Smooth muscle cell (in vitro differentiated cells): ENCODE measurements around the gene CCDC87. TPM values are rescaled to one million over a fixed set of nuclear protein-coding genes. Genes with fewer than 3 reads are reported as not detected.
"Not testable (repeated sequence)": the region's sequence is repeated elsewhere in the genome, so short reads cannot be mapped to it uniquely, and the experiment has no call there.

Experiments used
- DNase-seq: peaks from one replicate; lab custom pipeline; 2025; ENCODE audit not compliant: unreplicated experiment; lab: John Stamatoyannopoulos, UW
- H2AFZ ChIP-seq: fragments of 200-600 bp; sonication (generic); 2 replicates; pipeline ENCODE4 v1.6.0; 2016; ENCODE audit warnings: antibody characterized with exemption, low read depth, mild to moderate bottlenecking
- H3F3A ChIP-seq: fragments of 200-600 bp; sonication (generic); 2 replicates; pipeline ENCODE4 v1.6.0; 2017; ENCODE audit warnings: antibody characterized with exemption, low read depth
- H3K27ac ChIP-seq: fragments of 200-600 bp; sonication (generic); 2 replicates; pipeline ENCODE4 v1.5.1; 2016; ENCODE audit warnings: low read depth, mild to moderate bottlenecking
- H3K27me3 ChIP-seq: fragments of 200-600 bp; sonication (generic); 2 replicates; pipeline ENCODE4 v1.6.1; 2016; ENCODE audit warnings: low read depth, mild to moderate bottlenecking
- H3K36me3 ChIP-seq: fragments of 200-600 bp; sonication (generic); 2 replicates; pipeline ENCODE4 v1.5.1; 2016; ENCODE audit warnings: low read depth
- H3K4me1 ChIP-seq: fragments of 200-600 bp; sonication (generic); 2 replicates; pipeline ENCODE4 v1.5.1; 2016; ENCODE audit warnings: low read depth
- H3K4me2 ChIP-seq: fragments of 200-600 bp; sonication (generic); 2 replicates; pipeline ENCODE4 v1.6.0; 2016; ENCODE audit warnings: mild to moderate bottlenecking
- H3K4me3 ChIP-seq: fragments of 200-600 bp; sonication (generic); 2 replicates; pipeline ENCODE4 v1.5.1; 2016; ENCODE audit warnings: mild to moderate bottlenecking
- H3K79me2 ChIP-seq: fragments of 200-600 bp; sonication (generic); 2 replicates; pipeline ENCODE4 v1.6.0; 2016; ENCODE audit warnings: low read depth, mild to moderate bottlenecking
- H3K9ac ChIP-seq: fragments of 200-600 bp; sonication (generic); 2 replicates; pipeline ENCODE4 v1.6.0; 2016; ENCODE audit warnings: low read depth
- H3K9me3 ChIP-seq: fragments of 200-600 bp; sonication (generic); replicated peaks from 2 replicates; pipeline ENCODE4 v1.5.1; 2016; ENCODE audit warnings: low read depth
- H4K20me1 ChIP-seq: fragments of 200-600 bp; sonication (generic); 2 replicates; pipeline ENCODE4 v1.6.0; 2016; ENCODE audit warnings: low read depth
- CTCF ChIP-seq: fragments of 200-600 bp; sonication (generic); IDR thresholded peaks from 2 replicates; pipeline ENCODE4 v1.5.1; 2017; ENCODE audit warnings: borderline replicate concordance, mild to moderate bottlenecking, antibody characterized with exemption; ENCODE audit not compliant: insufficient read depth, poor library complexity, severe bottlenecking
- WGBS: methylation state at CpG from one replicate; pipeline ENCODE4 v1.1.7; 2016; ENCODE audit warnings: low lambda C conversion rate; 5-methylcytosine and 5-hydroxymethylcytosine counted together
- polyA plus RNA-seq: library from polyadenylated mRNA; unstranded; fragments of >200 nt; fragmentation: Nextera tagmentation; extraction: Ambion mirVana; gene quantifications from 2 replicates; pipeline ENCODE4 v1.2.1, GENCODE V29; 2016
- total RNA-seq: library from RNA; depleted of rRNA; stranded (reverse); fragments of >200 nt; gene quantifications from 2 replicates; pipeline ENCODE4 v1.2.3, GENCODE V29; 2014

Gene CCDC87
- total RNA-seq, result 2.5 TPM in 1 of 2 replicates, not detected in the other
- 0.56 and 0.91 TPM in 2 replicates for polyA plus RNA-seq

- H3K4me2 ChIP-seq, result peak within 1 kb of the TSS; percentile 94
- H3K4me1 ChIP-seq, result peaks cover 11% of the 10 kb centered on the region
- no peaks in the 10 kb centered on the region for H3K36me3 ChIP-seq
- 19% methylated on average over 68 of the region's 68 CpGs for WGBS
- H3K27me3 ChIP-seq, result no peaks in the 10 kb centered on the region
- TF ChIP-seq CTCF, result peak; percentile 57
- H3K9me3 ChIP-seq, result no peaks in the 10 kb centered on the region
- H3F3A ChIP-seq, result peaks cover 4% of the 10 kb centered on the region
- peak within 1 kb of the TSS; percentile 81 for H3K27ac ChIP-seq
- peak within 1 kb of the TSS; percentile 61 for H2AFZ ChIP-seq
- H3K4me3 ChIP-seq, result peak within 1 kb of the TSS; percentile 66
- H4K20me1 ChIP-seq, result peaks cover 4% of the 10 kb centered on the region
- peak within 1 kb of the TSS; percentile 88 for H3K9ac ChIP-seq
- H3K79me2 ChIP-seq, result peaks cover 33% of the 10 kb centered on the region
- peak; percentile 90 for DNase-seq
These were observed at the start of gene CCDC87, which contains the start of gene CCS for GRCh38 chr11:66592457-66593302. Gene CCDC87, minus strand, starts transcription at chr11:66593063. Its CDS starts 48 bp downstream, at chr11:66593015. Gene CCS, plus strand, starts transcription at chr11:66593185. Its CDS starts 77 bp downstream, at chr11:66593262.

GRCh38 chr11:66641834-66642233 lies 49.0 kb upstream of the CCDC87 start:
- Histone ChIP-seq H3K9ac (peak overlapping the region; percentile 57), H4K20me1 (peaks cover 94% of the 10 kb centered on the region), H3K27ac (peak overlapping the region; percentile 55), H3K27me3 (no peaks in the 10 kb centered on the region), H2AFZ (no peak overlapping the region), H3K36me3 (peaks cover 17% of the 10 kb centered on the region), H3F3A (peaks cover 21% of the 10 kb centered on the region), H3K9me3 (no peaks in the 10 kb centered on the region), H3K79me2 (peaks cover 88% of the 10 kb centered on the region), H3K4me2 (peak overlapping the region; percentile 96), H3K4me3 (peak overlapping the region; percentile 88), H3K4me1 (peaks cover 40% of the 10 kb centered on the region)
- TF ChIP-seq CTCF, result no peak
- DNase-seq, result no peak
- WGBS, result 54% methylated on average over 3 of the region's 3 CpGs

- peaks cover 40% of the 10 kb centered on the region for H3K4me1 ChIP-seq
- DNase-seq, result not testable (repeated sequence)
These were observed 47.0 kb upstream of the CCDC87 start for GRCh38 chr11:66639814-66640340.

GRCh38 chr11:66639066-66639813 lies 46.4 kb upstream of the CCDC87 start:
- peaks cover 40% of the 10 kb centered on the region for H3K4me1 ChIP-seq
- TF ChIP-seq CTCF, result no peak
- H4K20me1 ChIP-seq, result peaks cover 94% of the 10 kb centered on the region
- peak overlapping the region; percentile 94 for H3K27ac ChIP-seq
- DNase-seq, result no peak
- 11% methylated on average over 27 of the region's 27 CpGs for WGBS
- H3F3A ChIP-seq, result peaks cover 37% of the 10 kb centered on the region
- H3K4me2 ChIP-seq, result peak overlapping the region; percentile 96
- no peak overlapping the region for H2AFZ ChIP-seq
- H3K4me3 ChIP-seq, result peak overlapping the region; percentile 88
- peaks cover 88% of the 10 kb centered on the region for H3K79me2 ChIP-seq
- H3K36me3 ChIP-seq, result peaks cover 9% of the 10 kb centered on the region
- no peaks in the 10 kb centered on the region for H3K9me3 ChIP-seq
- H3K9ac ChIP-seq, result peak overlapping the region; percentile 95
- no peaks in the 10 kb centered on the region for H3K27me3 ChIP-seq

More at GRCh38 chr11:66639814-66640340, 47.0 kb upstream of the CCDC87 start:
- Histone ChIP-seq H3K4me2 (peak overlapping the region; percentile 96), H3F3A (peaks cover 33% of the 10 kb centered on the region), H3K27ac (peak overlapping the region; percentile 94), H4K20me1 (peaks cover 94% of the 10 kb centered on the region), H3K79me2 (peaks cover 88% of the 10 kb centered on the region), H3K4me3 (peak overlapping the region; percentile 88)
- not testable (repeated sequence) for H3K27me3 ChIP-seq, H2AFZ ChIP-seq, H3K9ac ChIP-seq, H3K9me3 ChIP-seq, H3K36me3 ChIP-seq
- WGBS, result 75% methylated on average over 10 of the region's 10 CpGs
